Activated T-helper 1 cell treated with anti-CD3 and anti-CD28 coated beads, Interleukin-12 subunit alpha, Interleukin-12 subunit beta, Interleukin-2, Interleukin-4 antibody, amounts not matched to agents 30 ng/mL and 10 ng/mL and 1 ng/mL, durations not matched to agents 14 hours and 24 hours and 36 hours (primary cell): ENCODE data around the gene CDCA4. TPM values are rescaled to one million over a fixed set of nuclear protein-coding genes. Genes with fewer than 3 reads are reported as not detected.

Experiments used
- DNase-seq: peaks from one replicate; pipeline ENCODE4 v3.0.0; 2021; ENCODE audit warnings: low spot score
- H3K27ac Mint-ChIP-seq: one replicate; pipeline ENCODE4 v1.8.0; 2021; ENCODE audit warnings: mild to moderate bottlenecking, mixed read lengths
- H3K27me3 Mint-ChIP-seq: one replicate; pipeline ENCODE4 v1.8.0; 2022; ENCODE audit warnings: mild to moderate bottlenecking, moderate library complexity, mixed read lengths; ENCODE audit not compliant: insufficient read depth
- H3K36me3 Mint-ChIP-seq: one replicate; pipeline ENCODE4 v1.8.0; 2021; ENCODE audit warnings: low read depth, mixed read lengths
- H3K4me1 Mint-ChIP-seq: one replicate; pipeline ENCODE4 v1.8.0; 2021; ENCODE audit warnings: low read depth, mixed read lengths
- H3K4me3 Mint-ChIP-seq: one replicate; pipeline ENCODE4 v1.8.0; 2021; ENCODE audit warnings: mild to moderate bottlenecking, moderate library complexity, mixed read lengths
- H3K9me3 Mint-ChIP-seq: one replicate; pipeline ENCODE4 v1.8.0; 2021; ENCODE audit warnings: mixed read lengths
- intact Hi-C: fragments of 100-400 bp; cut with micrococcal nuclease; formaldehyde crosslinking; loops from one replicate; pipeline ENCODE4 v1.15.1; 2024
- total RNA-seq: library from RNA; stranded (reverse); gene quantifications from 2 replicates; pipeline ENCODE4 v1.2.3, GENCODE V29; 2022

Gene CDCA4
- total RNA-seq, 1 donor from 2014 or later, result 62.5 TPM

DNA sequence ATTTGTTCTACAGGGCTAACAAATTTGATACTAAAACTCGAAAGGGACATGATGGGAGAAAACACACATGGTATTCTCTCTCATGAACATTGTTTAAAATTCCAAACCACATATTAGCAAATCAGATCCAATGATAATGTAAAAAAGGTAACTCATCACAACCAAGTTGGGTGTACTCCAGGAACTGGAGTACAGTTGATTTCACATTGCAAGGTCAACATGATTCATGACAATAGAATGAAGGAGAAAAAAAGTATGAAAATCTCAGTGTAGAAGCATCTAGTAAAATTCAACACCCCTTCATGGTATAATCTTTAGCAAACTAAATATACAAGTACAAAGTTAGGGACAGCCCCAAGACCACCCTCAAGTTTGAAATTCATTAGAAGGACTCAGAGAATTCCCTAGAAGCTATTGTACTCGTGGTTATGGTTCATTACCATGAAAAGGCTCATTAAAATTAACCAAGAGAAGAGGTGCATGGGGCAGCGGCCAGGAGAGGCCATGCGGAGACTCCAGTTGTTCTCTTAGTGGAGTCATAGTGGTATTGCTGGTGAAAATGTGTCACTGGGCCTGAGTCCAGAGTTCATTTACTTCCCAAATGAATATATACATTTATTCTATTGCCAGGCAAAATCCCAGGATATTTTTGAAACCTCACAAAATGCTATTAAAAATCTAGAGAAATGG is 3.1 kb upstream of the CDCA4 start:
- intact Hi-C loops, result no loop called here
- peaks cover 22% of the 10 kb centered on the region for H3K36me3 Mint-ChIP-seq
- no peak for DNase-seq
- peak overlapping the region; percentile 52 for H3K27ac Mint-ChIP-seq
- peaks cover 4% of the 10 kb centered on the region for H3K27me3 Mint-ChIP-seq
- H3K4me3 Mint-ChIP-seq, result peak overlapping the region; percentile 45
- H3K9me3 Mint-ChIP-seq, result no peaks in the 10 kb centered on the region
- H3K4me1 Mint-ChIP-seq, result peaks cover 57% of the 10 kb centered on the region

DNA sequence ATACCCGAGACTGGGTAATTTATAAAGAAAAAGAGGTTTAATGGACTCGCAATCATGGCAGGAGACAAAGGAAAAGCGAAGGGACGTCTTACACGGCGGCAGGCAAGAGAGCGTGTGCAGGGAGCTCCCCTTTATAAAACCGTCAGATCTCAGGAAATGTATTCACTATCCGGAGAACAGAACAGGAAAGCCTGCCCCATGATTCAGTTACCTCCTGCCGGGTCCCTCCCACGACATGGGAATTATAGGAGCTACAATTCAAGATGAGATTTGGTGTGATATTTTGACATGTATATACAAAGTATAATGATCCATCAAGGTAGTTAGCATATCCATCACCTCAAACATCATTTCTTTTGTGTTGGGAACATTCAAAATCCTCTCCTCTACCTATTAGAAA is 2.3 kb upstream of the CDCA4 start:
- H3K36me3 Mint-ChIP-seq, result peaks cover 22% of the 10 kb centered on the region
- peak overlapping the region; percentile 52 for H3K27ac Mint-ChIP-seq
- DNase-seq, result no peak
- peaks cover 63% of the 10 kb centered on the region for H3K4me1 Mint-ChIP-seq
- H3K4me3 Mint-ChIP-seq, result peak overlapping the region; percentile 45
- intact Hi-C loops, result no loop called here
- H3K27me3 Mint-ChIP-seq, result no peaks in the 10 kb centered on the region
- no peaks in the 10 kb centered on the region for H3K9me3 Mint-ChIP-seq

DNA sequence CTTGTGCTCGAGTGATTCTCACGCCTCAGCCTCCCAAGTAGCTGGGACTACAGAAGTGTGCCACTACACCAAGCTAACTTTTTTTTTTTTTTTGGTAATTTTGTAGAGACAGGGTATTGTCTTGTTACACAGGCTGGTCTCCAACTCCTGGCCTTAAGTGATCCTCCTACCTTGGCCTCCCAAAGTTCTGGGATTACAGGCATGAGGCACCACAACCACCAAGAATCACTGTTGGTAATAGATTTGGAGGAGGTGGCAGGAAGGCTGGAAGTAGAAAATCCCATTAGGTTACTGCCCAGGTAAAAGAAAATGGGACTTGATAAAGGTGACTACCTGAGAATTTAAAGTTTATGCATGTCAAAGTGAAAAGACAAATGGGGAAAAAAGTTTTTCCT is 1.4 kb upstream of the CDCA4 start:
- H3K27ac Mint-ChIP-seq, result no peak overlapping the region
- intact Hi-C loops, result no loop called here

DNA sequence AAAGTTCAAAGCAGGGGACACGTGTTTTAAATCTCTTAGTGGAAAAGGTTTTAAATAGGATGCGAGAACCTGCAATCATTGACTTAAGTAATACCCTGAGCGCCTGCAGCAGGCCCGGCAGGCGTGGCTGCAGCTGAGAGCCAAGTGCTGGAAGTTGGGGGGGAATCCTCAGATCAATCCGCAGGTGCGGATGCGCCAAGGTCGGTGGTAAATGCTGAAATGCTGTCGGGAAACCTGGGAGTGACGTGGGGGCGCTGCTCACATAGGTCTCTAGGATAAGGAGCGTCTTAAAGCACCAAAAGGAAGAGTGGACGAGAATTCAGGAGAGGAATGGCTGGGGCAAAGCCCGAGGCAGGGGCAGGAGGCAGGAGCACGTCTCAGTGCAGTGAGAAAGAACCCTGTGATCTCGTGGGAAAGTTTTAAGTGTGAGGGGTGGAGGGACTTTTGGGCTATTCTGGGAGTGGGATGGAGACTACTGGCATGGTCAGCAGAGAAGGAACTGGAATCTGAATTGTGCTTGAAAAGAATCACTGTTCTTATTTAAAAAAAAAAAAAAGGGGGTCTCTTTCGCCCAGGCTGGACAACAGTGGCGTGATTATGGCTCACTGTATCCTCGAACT is 883 bp upstream of the CDCA4 start:
- intact Hi-C loops, result loop anchor here (1.0 to 2.0 kb wide), 9 partner anchors 24 to 470 kb away; partner anchors contain the start of genes BRF1, CLBA1, GPR132 and TEDC1
- H3K9me3 Mint-ChIP-seq, result no peaks in the 10 kb centered on the region
- DNase-seq, result peak; percentile 23
- peak overlapping the region; percentile 99 for H3K4me3 Mint-ChIP-seq
- H3K36me3 Mint-ChIP-seq, result peaks cover 25% of the 10 kb centered on the region
- no peaks in the 10 kb centered on the region for H3K27me3 Mint-ChIP-seq
- peaks cover 72% of the 10 kb centered on the region for H3K4me1 Mint-ChIP-seq
- peak overlapping the region; percentile 86 for H3K27ac Mint-ChIP-seq

More for the DNA sequence above, 1.4 kb upstream of the CDCA4 start:
- Mint-ChIP-seq H3K36me3 (peaks cover 23% of the 10 kb centered on the region), H3K9me3 (no peaks in the 10 kb centered on the region), H3K27me3 (no peaks in the 10 kb centered on the region), H3K4me1 (peaks cover 70% of the 10 kb centered on the region), H3K4me3 (peak overlapping the region; percentile 99)
- no peak for DNase-seq

DNA sequence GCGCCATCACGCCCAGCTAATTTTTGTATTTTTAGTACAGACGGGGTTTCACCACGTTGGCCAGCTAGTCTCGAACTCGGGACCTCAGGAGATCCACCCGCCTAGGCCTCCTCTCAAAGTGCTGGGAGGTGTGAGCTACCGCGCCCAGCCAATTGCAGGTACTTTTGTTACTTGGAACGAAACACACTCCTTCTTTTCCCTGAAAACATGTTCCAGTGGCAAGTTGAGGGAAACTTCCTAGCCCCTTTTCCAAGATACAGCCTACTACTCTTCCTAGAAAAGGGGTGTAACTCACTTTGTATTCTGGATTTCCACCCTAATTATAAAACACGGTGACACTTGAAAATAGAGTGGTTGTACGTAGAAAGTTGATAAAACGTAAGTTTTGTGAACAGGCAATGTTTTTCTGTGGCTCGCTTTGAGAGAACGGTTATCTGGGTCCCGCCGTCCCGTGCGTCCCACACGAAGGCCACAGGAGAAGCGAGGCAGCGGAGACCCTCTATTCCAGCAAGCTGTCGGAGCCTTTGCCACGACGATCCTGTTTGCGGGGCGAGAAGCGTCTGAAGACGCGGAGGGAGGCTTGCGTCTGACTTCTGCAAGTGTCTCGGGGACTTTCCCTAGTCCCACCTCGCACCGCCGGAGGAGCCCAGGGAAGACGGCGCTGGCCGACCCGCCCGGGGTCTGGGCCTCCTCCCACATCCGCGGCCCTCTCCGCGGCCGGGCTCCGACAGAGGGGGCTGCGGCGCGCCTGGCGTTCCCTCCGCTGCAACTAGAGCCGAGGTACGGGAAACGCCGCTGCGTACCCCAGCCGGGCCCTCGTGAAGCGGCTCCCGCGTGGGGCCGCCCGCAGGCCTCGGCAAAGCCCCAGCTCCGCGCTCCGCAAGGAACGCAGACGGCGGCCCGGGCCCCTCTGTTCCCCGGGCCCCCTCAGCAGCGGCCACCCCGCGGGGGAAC is 745 bp downstream of the CDCA4 start:
- Mint-ChIP-seq H3K27ac (peak overlapping the region; percentile 83), H3K4me3 (peak overlapping the region; percentile 92), H3K27me3 (no peaks in the 10 kb centered on the region), H3K9me3 (no peaks in the 10 kb centered on the region), H3K4me1 (peaks cover 72% of the 10 kb centered on the region), H3K36me3 (peaks cover 36% of the 10 kb centered on the region)
- DNase-seq, result peak; percentile 48
- intact Hi-C loops, result loop anchor here (2.0 kb wide), 1 partner anchor 67 kb away; no protein-coding TSS in a partner anchor

DNA sequence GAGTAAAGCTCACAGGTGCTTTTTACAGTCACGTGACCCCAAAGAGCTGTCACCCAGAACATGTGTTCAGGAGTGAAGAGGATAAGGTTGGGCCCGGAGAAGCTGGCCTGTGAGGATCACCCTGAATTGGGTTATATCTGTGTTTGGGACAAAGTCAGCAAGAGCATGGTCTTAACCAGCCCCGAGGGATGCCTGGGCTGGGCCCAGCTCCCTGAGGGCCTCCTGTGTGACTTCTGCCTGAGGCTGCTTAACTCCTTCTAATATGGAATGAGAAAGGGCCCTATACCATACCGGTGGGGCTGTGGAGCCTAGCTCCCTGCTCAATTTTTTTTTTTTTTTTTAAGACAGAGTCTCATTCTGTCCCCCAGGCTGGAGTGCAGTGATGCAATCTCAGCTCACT is 2.5 kb downstream of the CDCA4 start:
- Mint-ChIP-seq H3K4me1 (peaks cover 76% of the 10 kb centered on the region), H3K36me3 (peaks cover 37% of the 10 kb centered on the region), H3K27ac (no peak overlapping the region), H3K4me3 (peak overlapping the region; percentile 92), H3K27me3 (no peaks in the 10 kb centered on the region), H3K9me3 (no peaks in the 10 kb centered on the region)
- intact Hi-C loops, result no loop called here
- no peak for DNase-seq

DNA sequence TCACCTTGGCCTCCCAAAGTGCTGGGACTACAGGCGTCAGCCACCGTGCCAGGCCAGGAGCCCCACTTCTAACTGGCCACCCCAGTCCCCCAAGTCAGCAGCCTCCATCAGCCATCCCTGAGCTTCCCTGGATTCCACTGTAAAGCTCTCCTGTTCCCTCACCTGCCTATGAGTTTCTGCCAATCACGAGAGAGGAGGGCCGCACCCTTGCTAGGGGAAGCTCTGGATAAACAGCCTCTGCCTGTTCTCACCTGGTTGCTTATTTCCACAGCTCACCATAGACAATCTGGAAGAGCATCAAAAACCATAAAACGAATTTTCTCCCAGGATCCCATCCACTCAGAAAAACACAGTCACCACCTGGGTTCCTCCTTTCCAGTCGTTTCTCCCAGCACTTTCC is 5.0 kb downstream of the CDCA4 start:
- H3K36me3 Mint-ChIP-seq, result peaks cover 44% of the 10 kb centered on the region
- peak overlapping the region; percentile 67 for H3K27ac Mint-ChIP-seq
- H3K27me3 Mint-ChIP-seq, result no peaks in the 10 kb centered on the region
- H3K4me3 Mint-ChIP-seq, result peak overlapping the region; percentile 42
- no peak for DNase-seq
- intact Hi-C loops, result no loop called here
- no peaks in the 10 kb centered on the region for H3K9me3 Mint-ChIP-seq
- peaks cover 64% of the 10 kb centered on the region for H3K4me1 Mint-ChIP-seq

DNA sequence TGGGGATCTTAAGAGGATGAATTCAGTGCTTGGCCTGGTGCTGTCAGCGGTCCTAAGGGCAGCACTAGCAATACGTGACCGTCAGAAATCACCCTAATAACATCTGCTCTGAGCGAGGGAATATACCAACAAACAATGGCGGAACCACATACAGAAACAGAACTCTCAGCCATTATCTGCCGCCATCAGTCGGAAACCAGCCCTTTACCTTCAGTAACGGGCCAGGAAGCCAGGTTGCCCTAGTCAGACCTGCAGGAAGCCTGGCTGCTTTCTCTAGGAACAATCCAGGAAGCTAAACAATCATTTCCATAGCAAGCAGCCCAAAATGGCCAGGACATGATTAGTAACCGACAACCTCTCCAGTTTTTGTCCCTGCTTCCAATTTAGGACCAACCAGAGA is 5.6 kb downstream of the CDCA4 start:
- peak overlapping the region; percentile 8 for H3K4me3 Mint-ChIP-seq

DNA sequence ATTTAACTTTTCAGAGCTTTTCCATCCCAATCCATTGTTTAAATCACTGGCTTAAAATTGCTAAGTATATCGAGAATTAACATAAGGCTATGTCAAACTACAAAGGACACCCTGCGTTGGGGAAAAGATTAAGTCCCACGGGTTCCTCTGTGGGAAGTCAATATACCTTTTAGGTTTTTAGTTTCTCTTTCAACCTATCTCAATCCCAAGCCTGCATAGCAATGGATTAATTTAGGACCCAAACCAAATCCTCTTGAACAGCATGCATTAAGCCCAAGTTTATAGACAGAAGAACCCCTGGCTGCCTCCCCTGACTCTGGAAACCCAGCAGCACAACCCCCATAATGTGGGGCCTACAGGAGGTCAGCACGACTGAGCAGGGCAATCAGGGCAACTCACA is 6.3 kb downstream of the CDCA4 start:
- intact Hi-C loops, result loop anchor here (5.0 kb wide), 1 partner anchor 33 kb away; no protein-coding TSS in a partner anchor
- peaks cover 42% of the 10 kb centered on the region for H3K36me3 Mint-ChIP-seq

More for the DNA sequence above, 5.6 kb downstream of the CDCA4 start:
- intact Hi-C loops, result no loop called here
- Mint-ChIP-seq H3K9me3 (no peaks in the 10 kb centered on the region), H3K27ac (peak overlapping the region; percentile 3), H3K4me1 (peaks cover 64% of the 10 kb centered on the region), H3K27me3 (no peaks in the 10 kb centered on the region), H3K36me3 (peaks cover 47% of the 10 kb centered on the region)
- no peak for DNase-seq

DNA sequence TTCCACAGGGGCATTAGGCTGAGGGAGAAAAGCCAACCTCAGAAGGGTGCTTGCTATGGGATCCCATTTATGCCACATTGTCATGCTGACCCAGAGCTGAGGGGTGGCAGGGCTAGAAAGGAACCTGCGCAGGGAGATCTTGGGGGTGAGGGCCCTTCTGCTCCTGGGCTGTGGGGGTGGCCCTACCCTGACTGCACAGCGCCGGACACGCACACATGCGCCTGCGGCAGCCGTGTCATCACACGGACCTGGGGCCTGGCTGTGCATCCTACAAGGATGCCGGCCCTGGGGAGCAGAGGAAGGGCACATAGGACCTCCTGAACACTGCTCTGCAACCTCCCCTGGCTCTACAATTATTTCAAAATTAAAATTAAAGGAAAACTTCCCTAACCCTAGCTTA is 6.9 kb downstream of the CDCA4 start:
- Mint-ChIP-seq H3K36me3 (peaks cover 39% of the 10 kb centered on the region), H3K4me3 (no peak overlapping the region), H3K27me3 (no peaks in the 10 kb centered on the region), H3K27ac (peak overlapping the region; percentile 15), H3K4me1 (peaks cover 56% of the 10 kb centered on the region), H3K9me3 (no peaks in the 10 kb centered on the region)
- no peak for DNase-seq
- intact Hi-C loops, result loop anchor here (5.0 kb wide), 1 partner anchor 33 kb away; no protein-coding TSS in a partner anchor

More for the DNA sequence above, 6.3 kb downstream of the CDCA4 start:
- no peak for DNase-seq
- H3K9me3 Mint-ChIP-seq, result no peaks in the 10 kb centered on the region
- no peak overlapping the region for H3K4me3 Mint-ChIP-seq
- H3K27me3 Mint-ChIP-seq, result no peaks in the 10 kb centered on the region
- H3K27ac Mint-ChIP-seq, result no peak overlapping the region
- H3K4me1 Mint-ChIP-seq, result peaks cover 62% of the 10 kb centered on the region

DNA sequence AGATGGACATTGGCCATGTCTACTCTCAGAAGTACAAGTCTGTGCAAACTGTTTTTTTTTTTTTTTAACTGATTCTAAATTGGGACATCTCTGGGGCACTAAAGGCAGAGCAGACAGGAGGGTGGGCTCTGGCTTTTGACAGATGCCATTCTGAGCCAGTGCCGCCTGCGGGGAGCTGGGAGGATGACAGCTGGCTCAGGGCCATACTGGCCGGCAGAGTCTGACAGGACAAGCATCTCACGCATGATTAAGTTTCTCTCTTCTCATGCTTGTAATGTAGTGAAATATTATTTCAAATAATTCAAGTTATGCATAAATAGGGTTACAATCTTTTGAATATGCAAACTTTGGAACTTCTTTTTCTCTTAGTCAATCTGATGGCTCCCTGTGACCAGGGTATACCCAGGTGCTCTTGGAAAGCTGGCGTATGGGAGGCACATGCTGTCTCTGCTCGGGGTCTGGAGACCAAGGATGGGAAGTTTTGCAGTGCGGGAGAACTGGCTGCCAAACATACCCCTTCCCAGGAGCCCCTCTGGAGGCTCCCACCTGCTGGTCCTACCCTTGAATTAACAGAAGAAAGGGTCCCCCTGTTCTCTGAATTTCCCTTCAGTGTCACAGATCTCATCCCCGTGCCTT is 7.6 kb downstream of the CDCA4 start:
- intact Hi-C loops, result loop anchor here (5.0 kb wide), 1 partner anchor 34 kb away; no protein-coding TSS in a partner anchor
- H3K4me1 Mint-ChIP-seq, result peaks cover 50% of the 10 kb centered on the region
- H3K27ac Mint-ChIP-seq, result peak overlapping the region; percentile 55
- H3K27me3 Mint-ChIP-seq, result no peaks in the 10 kb centered on the region
- peaks cover 41% of the 10 kb centered on the region for H3K36me3 Mint-ChIP-seq
- H3K9me3 Mint-ChIP-seq, result no peaks in the 10 kb centered on the region
- H3K4me3 Mint-ChIP-seq, result no peak overlapping the region
- no peak for DNase-seq
